H1 (cell line): ENCODE data around the gene EPB41L5. TPM values are rescaled to one million over a fixed set of nuclear protein-coding genes. Genes with fewer than 3 reads are reported as not detected.

Experiments used
- CTCF ChIA-PET: fragments of 300-600 bp; sonication (Branson Sonifier 250); formaldehyde crosslinking; loops from one replicate; lab custom pipeline; 2021; ENCODE audit not compliant: partially characterized antibody; lab: Charles Lee
- POLR2A ChIA-PET: fragments of 300-600 bp; sonication (Branson Sonifier 250); formaldehyde crosslinking; loops from one replicate; lab custom pipeline; 2021; ENCODE audit warnings: inconsistent platforms; ENCODE audit not compliant: partially characterized antibody; lab: Charles Lee
- DNase-seq, 2 experiments: peaks; one replicate each; pipeline versions ENCODE4 v3.0.0 to v3.0.0-alpha.2; 2010 to 2022; ENCODE audit warnings: low spot score in 2 of 2, low read depth in 1 of 2, mixed read lengths in 1 of 2
- FAIRE-seq: peaks from 2 replicates; lab custom pipeline; 2011; peaks lifted over from hg19 to GRCh38; lab: Jason Lieb, UNC
- H2AFZ ChIP-seq: 2 replicates; pipeline ENCODE4 v1.8.1; 2012; ENCODE audit warnings: low read length, inconsistent platforms
- H2AK5ac ChIP-seq: 2 replicates; pipeline ENCODE4 v1.6.1; 2013; ENCODE audit warnings: low read depth, low read length
- H2BK120ac ChIP-seq: replicated peaks from 2 replicates; pipeline ENCODE3; 2013; ENCODE audit warnings: low read depth, low read length, inconsistent platforms
- H2BK12ac ChIP-seq: 2 replicates; pipeline ENCODE4 v1.6.1; 2013; ENCODE audit warnings: low read depth, low read length
- H2BK15ac ChIP-seq: 2 replicates; pipeline ENCODE4 v1.6.1; 2013; ENCODE audit warnings: low read length
- H2BK20ac ChIP-seq: 2 replicates; pipeline ENCODE4 v1.6.1; 2013; ENCODE audit warnings: low read length
- H2BK5ac ChIP-seq: 2 replicates; pipeline ENCODE4 v1.6.1; 2013; ENCODE audit warnings: low read depth, low read length
- H3K14ac ChIP-seq: 2 replicates; pipeline ENCODE4 v1.6.1; 2013; ENCODE audit warnings: inconsistent platforms; ENCODE audit not compliant: insufficient read length
- H3K18ac ChIP-seq: 2 replicates; pipeline ENCODE4 v1.6.1; 2013; ENCODE audit warnings: low read length; ENCODE audit errors: extremely low read depth
- H3K23ac ChIP-seq: 2 replicates; pipeline ENCODE4 v1.6.1; 2013; ENCODE audit warnings: inconsistent platforms; ENCODE audit not compliant: insufficient read length
- H3K23me2 ChIP-seq: 2 replicates; pipeline ENCODE4 v1.6.1; 2013; ENCODE audit warnings: low read depth, low read length
- H3K27ac ChIP-seq: 2 replicates; pipeline ENCODE4 v1.6.1; 2011; ENCODE audit warnings: low read depth, low read length, inconsistent platforms
- H3K27me3 ChIP-seq, 4 experiments: replicated peaks in 1 of 4; 1 replicate in 1 of 4; 2 replicates in 3 of 4; pipeline versions ENCODE4 v1.6.1 to v1.8.1; 2011 to 2013; ENCODE audit warnings: low read length in 3 of 4, mild to moderate bottlenecking in 3 of 4, inconsistent platforms in 2 of 4, mixed read lengths in 2 of 4, moderate library complexity in 1 of 4; ENCODE audit not compliant: control insufficient read depth in 3 of 4, insufficient read depth in 3 of 4; ENCODE audit errors: extremely low read depth in 1 of 4
- H3K36me3 ChIP-seq, 4 experiments: 2 replicates each; pipeline versions ENCODE4 v1.6.1 to v1.8.1; 2011 to 2013; ENCODE audit warnings: mild to moderate bottlenecking in 4 of 4, low read length in 3 of 4, moderate library complexity in 2 of 4, control low read depth in 1 of 4, inconsistent platforms in 1 of 4; ENCODE audit not compliant: insufficient read depth in 4 of 4, control insufficient read depth in 2 of 4
- H3K4ac ChIP-seq: replicated peaks from 2 replicates; pipeline ENCODE3; 2013; ENCODE audit warnings: low read length, low read depth, mixed read lengths, inconsistent platforms; ENCODE audit not compliant: insufficient read length
- H3K4me1 ChIP-seq, 4 experiments: replicated peaks in 1 of 4; 1 replicate in 1 of 4; 2 replicates in 3 of 4; pipeline versions ENCODE4 v1.6.1 to v1.8.1; 2011 to 2013; ENCODE audit warnings: low read length in 3 of 4, inconsistent platforms in 2 of 4, mixed read lengths in 1 of 4; ENCODE audit not compliant: insufficient read depth in 4 of 4, control insufficient read depth in 3 of 4
- H3K4me2 ChIP-seq, 2 experiments: 2 replicates each; pipeline versions ENCODE4 v1.6.1 to v1.8.1; 2011 to 2013; ENCODE audit warnings: low read depth in 2 of 2, low read length in 2 of 2, control low read depth in 1 of 2, inconsistent platforms in 1 of 2, mild to moderate bottlenecking in 1 of 2; ENCODE audit not compliant: insufficient read depth in 1 of 2
- H3K4me3 ChIP-seq, 4 experiments: fragments of 200-600, 300-600 bp in 1 of 4; sonication (generic), shearing (Covaris generic), sonication (Bioruptor Twin) in 1 of 4; 2 replicates each; pipeline versions ENCODE4 v1.5.1 to v1.8.1; 2011 to 2016; ENCODE audit warnings: low read length in 4 of 4, low read depth in 3 of 4, control low read depth in 2 of 4, inconsistent platforms in 2 of 4, mild to moderate bottlenecking in 2 of 4, mixed read lengths in 1 of 4, moderate library complexity in 1 of 4; ENCODE audit not compliant: insufficient read depth in 2 of 4; ENCODE audit errors: extremely low read depth in 1 of 4
- H3K56ac ChIP-seq: replicated peaks from 2 replicates; pipeline ENCODE3; 2013; ENCODE audit warnings: low read depth, mild to moderate bottlenecking, mixed read lengths, low read length, inconsistent platforms; ENCODE audit not compliant: insufficient read length
- H3K79me1 ChIP-seq: 2 replicates; pipeline ENCODE4 v1.6.1; 2013; ENCODE audit warnings: low read depth, low read length, control low read depth
- H3K79me2 ChIP-seq, 2 experiments: 2 replicates each; pipeline versions ENCODE4 v1.6.1 to v1.8.1; 2012 to 2013; ENCODE audit warnings: low read length in 2 of 2, mild to moderate bottlenecking in 2 of 2, inconsistent platforms in 1 of 2; ENCODE audit not compliant: insufficient read depth in 2 of 2, control insufficient read depth in 1 of 2
- H3K9ac ChIP-seq, 4 experiments: replicated peaks in 1 of 4; 1 replicate in 1 of 4; 2 replicates in 3 of 4; pipeline versions ENCODE4 v1.6.1 to v1.8.1; 2011 to 2013; ENCODE audit warnings: low read depth in 3 of 4, low read length in 3 of 4, control low read depth in 2 of 4, mild to moderate bottlenecking in 2 of 4, moderate library complexity in 2 of 4, inconsistent platforms in 1 of 4; ENCODE audit errors: extremely low read depth in 1 of 4
- H3K9me3 ChIP-seq, 2 experiments: 2 replicates each; pipeline versions ENCODE4 v1.6.1 to v1.8.1; 2012 to 2013; ENCODE audit warnings: mild to moderate bottlenecking in 2 of 2, moderate library complexity in 2 of 2, control low read depth in 1 of 2, inconsistent platforms in 1 of 2, low read depth in 1 of 2, low read length in 1 of 2, mixed read lengths in 1 of 2; ENCODE audit not compliant: insufficient read depth in 2 of 2
- H4K20me1 ChIP-seq, 2 experiments: replicated peaks in 1 of 2; 2 replicates each; pipeline versions ENCODE3 to v1.8.1; 2011 to 2013; ENCODE audit warnings: inconsistent platforms in 2 of 2, low read length in 2 of 2, mild to moderate bottlenecking in 1 of 2; ENCODE audit not compliant: insufficient read depth in 2 of 2, control insufficient read depth in 1 of 2
- H4K5ac ChIP-seq: 2 replicates; pipeline ENCODE4 v1.6.1; 2013; ENCODE audit warnings: low read length, low read depth, mixed read lengths, inconsistent platforms; ENCODE audit not compliant: insufficient read length
- H4K8ac ChIP-seq: 2 replicates; pipeline ENCODE4 v1.8.0; 2013; ENCODE audit warnings: mild to moderate bottlenecking, moderate library complexity, low read length, inconsistent platforms; ENCODE audit not compliant: insufficient read depth; ENCODE audit errors: extremely low read depth
- H4K91ac ChIP-seq: replicated peaks from 2 replicates; pipeline ENCODE3; 2013; ENCODE audit warnings: low read length, mixed read lengths, inconsistent platforms; ENCODE audit not compliant: insufficient read length
- BACH1 ChIP-seq: IDR thresholded peaks from 2 replicates; pipeline ENCODE4 v1.6.1; 2012; ENCODE audit warnings: low read length, improper control_type of control experiment
- BCL11A ChIP-seq, 2 experiments: IDR thresholded peaks; one replicate each; pipeline ENCODE4 v1.6.1; 2011; ENCODE audit warnings: low read depth in 2 of 2, low read length in 2 of 2, mild to moderate bottlenecking in 2 of 2
- CTBP2 ChIP-seq: IDR thresholded peaks from 2 replicates; pipeline ENCODE4 v1.7.0; 2011; ENCODE audit warnings: borderline replicate concordance, mild to moderate bottlenecking, moderate library complexity, mixed read lengths, low read length; ENCODE audit not compliant: insufficient read depth, insufficient read length
- CTCF ChIP-seq, 3 experiments: IDR thresholded peaks; 1 replicate in 2 of 3; 2 replicates in 1 of 3; pipeline versions ENCODE4 v1.5.1 to v1.6.1; 2011; ENCODE audit warnings: low read length in 3 of 3, mild to moderate bottlenecking in 3 of 3, inconsistent platforms in 2 of 3, low read depth in 1 of 3, moderate library complexity in 1 of 3; ENCODE audit not compliant: insufficient read depth in 1 of 3; ENCODE audit errors: control extremely low read depth in 1 of 3
- EGR1 ChIP-seq: IDR thresholded peaks from 2 replicates; pipeline ENCODE4 v1.6.1; 2011; ENCODE audit warnings: low read depth, low read length, borderline replicate concordance
- JUND ChIP-seq: IDR thresholded peaks from 2 replicates; pipeline ENCODE4 v1.6.1; 2011; ENCODE audit warnings: mild to moderate bottlenecking, improper control_type of control experiment, low read length
- NANOG ChIP-seq: IDR thresholded peaks from 2 replicates; pipeline ENCODE4 v1.6.1; 2011; ENCODE audit warnings: low read length, low read depth, mild to moderate bottlenecking, inconsistent platforms; ENCODE audit not compliant: insufficient read depth, poor library complexity, severe bottlenecking
- POLR2A ChIP-seq, 2 experiments: IDR thresholded peaks; 1 replicate in 1 of 2; 2 replicates in 1 of 2; pipeline ENCODE4 v1.6.1; 2011; ENCODE audit warnings: low read depth in 2 of 2, low read length in 2 of 2, mild to moderate bottlenecking in 2 of 2; ENCODE audit errors: control extremely low read depth in 1 of 2
- RFX5 ChIP-seq: IDR thresholded peaks from 2 replicates; pipeline ENCODE4 v1.6.1; 2011; ENCODE audit warnings: low read depth, low read length, improper control_type of control experiment, borderline replicate concordance
- SP1 ChIP-seq: IDR thresholded peaks from 2 replicates; pipeline ENCODE4 v1.6.1; 2011; ENCODE audit warnings: low read depth, low read length
- TAF1 ChIP-seq: IDR thresholded peaks from 2 replicates; pipeline ENCODE4 v1.6.1; 2011; ENCODE audit warnings: mild to moderate bottlenecking, low read depth, low read length
- ZNF274 ChIP-seq: IDR thresholded peaks from 2 replicates; pipeline ENCODE4 v1.7.0; 2012; ENCODE audit warnings: low read length, borderline replicate concordance; ENCODE audit errors: extremely low read depth
- WGBS, 2 experiments: shearing (Covaris generic) in 1 of 2; methylation state at CpG; one replicate each; pipeline versions ENCODE4 v1.1.6 to v1.1.7; 2013 to 2015; ENCODE audit warnings: low lambda C conversion rate in 2 of 2, mixed read lengths in 2 of 2, inconsistent platforms in 1 of 2, low coverage in 1 of 2, missing lambda C conversion rate in 1 of 2; ENCODE audit not compliant: insufficient replicate concordance in 2 of 2, insufficient coverage in 1 of 2, insufficient read length in 1 of 2; ENCODE audit errors: extremely low coverage in 1 of 2, missing lambda C conversion rate in 1 of 2; 5-methylcytosine and 5-hydroxymethylcytosine counted together
- polyA plus RNA-seq, 7 experiments: library from polyadenylated mRNA; depleted of rRNA in 3 of 7; stranded (reverse) in 5 of 7; unstranded in 2 of 7; fragments of >200 nt in 5 of 7; fragments of 200-250 nt in 2 of 7; gene quantifications; 1 replicate in 5 of 7; 2 replicates in 1 of 7; 4 replicates in 1 of 7; pipeline versions ENCODE4 v1.2.1 to v1.2.3, GENCODE V29; 2011 to 2013; ENCODE audit warnings: missing spikeins in 2 of 7, mixed read lengths in 2 of 7
- total RNA-seq: library from RNA; stranded (reverse); fragmentation: NEBNext Ultra II Directional; extraction: Animal tissue kit (Norgen Biotek cat#: 25700); gene quantifications from 2 replicates; pipeline ENCODE4 v1.2.1, GENCODE V29; 2021

EPB41L5 gene
- total and polyA plus RNA-seq, 2 of the 8 experiments (the other 6 are each of a cell fraction or from before 2014, with no cell fraction given) = 13.5 to 32.3 TPM

DNA sequence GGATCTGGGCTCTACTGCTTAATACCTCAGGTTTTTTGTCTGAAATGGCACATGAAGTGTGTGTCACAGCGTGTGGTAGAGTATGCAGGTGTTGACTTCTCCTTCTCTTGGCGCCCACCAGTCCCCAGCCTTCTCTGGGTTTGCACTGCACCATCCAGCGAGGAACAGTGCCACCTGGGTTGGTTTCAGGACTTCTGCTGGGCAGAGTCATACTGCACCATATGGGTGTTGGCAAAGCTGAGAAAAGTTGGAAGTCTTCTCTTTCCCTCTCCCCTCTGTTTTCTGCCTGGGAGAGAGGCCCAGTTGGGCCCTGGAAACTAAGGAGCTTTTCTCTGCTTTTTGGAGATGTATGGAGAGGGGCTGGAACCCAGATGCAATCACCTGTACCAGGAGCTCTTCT is 166.5 kb downstream of the EPB41L5 start:
- WGBS, 2 experiments = 96% methylated on average over 3 of the region's 3 CpGs; no CpG with 5 or more reads in 1 of the 2 experiments
- no peak overlapping the region for H3K18ac ChIP-seq
- ChIA-PET CTCF (interaction anchor here (0.9 to 3.7 kb wide), 3 partner anchors 9 to 101 kb away, joined by 3 to 15 read pairs (median 3); no protein-coding TSS in a partner anchor), POLR2A (no interaction called here)
- H2AFZ ChIP-seq = no peak overlapping the region
- H2BK12ac ChIP-seq = no peak overlapping the region
- DNase-seq (no peak), FAIRE-seq (no peak)
- no peaks in the 10 kb centered on the region for H3K27me3 ChIP-seq
- no peak overlapping the region for H3K56ac ChIP-seq
- H4K91ac ChIP-seq = no peak overlapping the region
- no peak overlapping the region for H3K14ac ChIP-seq
- no peak overlapping the region for H4K8ac ChIP-seq
- no peak overlapping the region for H2BK20ac ChIP-seq
- no peaks in the 10 kb centered on the region; a peak in 1 of 8 replicates for H3K36me3 ChIP-seq
- H3K4me1 ChIP-seq = peaks cover 0 to 3% (median 0%) of the 10 kb centered on the region in 4 experiments; a peak in 1 of 7 replicates
- no peaks in the 10 kb centered on the region for H3K9me3 ChIP-seq
- H4K20me1 ChIP-seq = no peaks in the 10 kb centered on the region
- H2BK5ac ChIP-seq = no peak overlapping the region
- H2BK120ac ChIP-seq = no peak overlapping the region
- H3K9ac ChIP-seq = no peak overlapping the region
- H3K4ac ChIP-seq = no peak overlapping the region
- H3K27ac ChIP-seq = no peak overlapping the region
- H3K79me2 ChIP-seq = no peaks in the 10 kb centered on the region
- no peaks in the 10 kb centered on the region for H3K79me1 ChIP-seq
- no peaks in the 10 kb centered on the region for H3K23me2 ChIP-seq
- no peak overlapping the region for H2BK15ac ChIP-seq
- H2AK5ac ChIP-seq = no peak overlapping the region
- no peak overlapping the region for H3K4me3 ChIP-seq
- H4K5ac ChIP-seq = no peak overlapping the region
- no peak overlapping the region for H3K23ac ChIP-seq
- H3K4me2 ChIP-seq = no peak overlapping the region
- TF ChIP-seq CTBP2 = no peak
- no peak for TF ChIP-seq POLR2A (IDR thresholded peaks at IDR 0.05; ENCODE audit: control extremely low read depth in 1 of 2, low read depth in 2 of 2, low read length in 2 of 2)
- no peak for TF ChIP-seq BCL11A (IDR thresholded peaks at IDR 0.05; ENCODE audit: low read depth in 2 of 2, low read length in 2 of 2)
- no peak for TF ChIP-seq RFX5
- no peak for TF ChIP-seq TAF1
- no peak for TF ChIP-seq BACH1
- no peak for TF ChIP-seq NANOG
- no peak for TF ChIP-seq CTCF (IDR thresholded peaks at IDR 0.05; ENCODE audit: control extremely low read depth in 1 of 3, insufficient read depth in 1 of 3, low read depth in 1 of 3, low read length in 3 of 3)
- no peak for TF ChIP-seq JUND
- TF ChIP-seq EGR1 = no peak
- no peak for TF ChIP-seq ZNF274
- no peak for TF ChIP-seq SP1
